GM19099 (cell line): ENCODE data around the gene SPHK1.
A peak's percentile ranks its signal among the peaks of the same experiment; 100 is the strongest.

Source experiments
- POLR2A ChIP-seq: IDR thresholded peaks from 3 replicates; pipeline ENCODE4 v1.6.1; 2011; ENCODE audit warnings: low read depth; ENCODE audit not compliant: insufficient read length; ENCODE audit errors: extremely low read depth

SPHK1 gene

GRCh38 chr17:76384222-76384986 is at the start of gene SPHK1:
TSS of gene SPHK1 (plus strand) at chr17:76384609. CDS start at chr17:76385645, 1,036 bp downstream.
- no peak for TF ChIP-seq POLR2A

GRCh38 chr17:76335716-76336381 is 48.6 kb upstream of the SPHK1 start:
- TF ChIP-seq POLR2A = no peak

GRCh38 chr17:76336756-76337412 is 47.5 kb upstream of the SPHK1 start:
- no peak for TF ChIP-seq POLR2A

- no peak for TF ChIP-seq POLR2A
Observed at GRCh38 chr17:76337413-76337777, 47.0 kb upstream of the SPHK1 start.

GRCh38 chr17:76341301-76341700 is 43.1 kb upstream of the SPHK1 start:
- TF ChIP-seq POLR2A = no peak

- no peak for TF ChIP-seq POLR2A
Observed at GRCh38 chr17:76343106-76343505, 41.3 kb upstream of the SPHK1 start.

GRCh38 chr17:76345377-76345974 is 38.9 kb upstream of the SPHK1 start:
- TF ChIP-seq POLR2A = no peak

- TF ChIP-seq POLR2A = no peak
Observed at GRCh38 chr17:76350463-76350862, 33.9 kb upstream of the SPHK1 start.

- no peak for TF ChIP-seq POLR2A
Observed at GRCh38 chr17:76351526-76352071, 32.8 kb upstream of the SPHK1 start.

GRCh38 chr17:76353004-76353598 is 31.3 kb upstream of the SPHK1 start:
- TF ChIP-seq POLR2A = no peak

GRCh38 chr17:76353599-76354316 is 30.7 kb upstream of the SPHK1 start, which contains the start of gene PRPSAP1:
TSS of gene PRPSAP1 (minus strand) at chr17:76353916. CDS start at chr17:76353703, 213 bp downstream.
- peak; percentile 91 for TF ChIP-seq POLR2A

- no peak for TF ChIP-seq POLR2A
Observed at GRCh38 chr17:76354317-76354729, 30.1 kb upstream of the SPHK1 start.

- TF ChIP-seq POLR2A = no peak
Observed at GRCh38 chr17:76354747-76355310, 29.6 kb upstream of the SPHK1 start.
